Umbilical cord (tissue), 2 donors: ENCODE results near the gene HAUS3. TPM values are rescaled to one million over a fixed set of nuclear protein-coding genes. Genes with fewer than 3 reads are reported as not detected.

ENCODE experiments used
- DNase-seq: peaks from one replicate; pipeline ENCODE4 v3.0.0-alpha.2; 2015; ENCODE audit warnings: low spot score
- total RNA-seq: library from RNA; depleted of rRNA; stranded (reverse); fragments of >200 nt; gene quantifications from one replicate; pipeline ENCODE4 v1.2.3, GENCODE V29; 2014; ENCODE audit warnings: low replicate concordance; ENCODE audit not compliant: insufficient read depth

The HAUS3 gene
- total RNA-seq, 1 donor from 2014 or later: 17.1 TPM

GRCh38 chr4:2263926-2264321 is 22.0 kb upstream of the HAUS3 start:
- DNase-seq: no peak

- no peak for DNase-seq
These were observed 21.0 kb upstream of the HAUS3 start for GRCh38 chr4:2262944-2263250.

- peak; percentile 100 for DNase-seq
These were observed 20.4 kb upstream of the HAUS3 start for GRCh38 chr4:2262145-2262943.

GRCh38 chr4:2261853-2262144 is 19.9 kb upstream of the HAUS3 start, which contains the start of gene MXD4:
TSS of gene MXD4 (minus strand) at chr4:2262109. CDS start at chr4:2261980, 129 bp downstream.
- DNase-seq: no peak

DNA sequence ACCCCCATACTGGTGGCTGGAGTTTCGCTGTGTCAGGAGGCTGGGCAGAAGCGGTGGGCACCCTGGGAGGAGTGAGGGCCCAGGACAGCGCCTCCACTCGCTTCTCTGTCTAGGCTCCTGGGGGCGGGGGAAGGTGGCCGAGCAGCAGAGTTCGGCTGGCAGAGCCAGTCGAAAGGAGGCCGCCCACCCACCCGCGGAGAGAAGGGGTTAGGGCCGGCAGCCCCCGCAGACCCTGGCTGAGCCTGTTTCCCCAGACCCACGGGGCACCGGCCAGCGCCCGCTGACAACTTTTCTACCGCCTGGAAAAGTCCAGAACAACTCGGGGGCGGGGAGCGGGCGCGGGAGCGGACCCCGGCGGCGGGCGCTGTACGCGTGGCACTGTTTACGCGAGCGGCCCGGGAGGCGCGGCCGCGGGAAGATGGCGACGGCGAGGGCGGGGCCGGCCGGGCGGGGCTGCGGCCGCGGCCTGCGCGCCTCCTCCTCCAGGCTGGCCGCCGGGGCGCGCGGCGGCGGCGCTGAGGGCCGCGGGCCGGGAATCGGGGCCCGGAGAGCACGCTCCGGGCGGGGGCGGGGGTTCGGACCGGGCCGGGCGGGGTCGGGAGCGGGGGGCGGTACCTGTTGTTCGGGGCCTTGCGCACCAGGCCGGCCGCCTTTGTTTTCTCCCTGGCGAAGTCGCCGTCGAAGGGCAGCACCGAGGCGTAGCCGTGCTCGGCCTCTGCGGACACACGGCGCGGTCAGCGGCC is 19.4 kb upstream of the HAUS3 start:
- DNase-seq: peak; percentile 56

GRCh38 chr4:2260344-2261109 is 18.6 kb upstream of the HAUS3 start:
- no peak for DNase-seq

GRCh38 chr4:2259541-2260343 is 17.8 kb upstream of the HAUS3 start:
- DNase-seq: no peak

DNA sequence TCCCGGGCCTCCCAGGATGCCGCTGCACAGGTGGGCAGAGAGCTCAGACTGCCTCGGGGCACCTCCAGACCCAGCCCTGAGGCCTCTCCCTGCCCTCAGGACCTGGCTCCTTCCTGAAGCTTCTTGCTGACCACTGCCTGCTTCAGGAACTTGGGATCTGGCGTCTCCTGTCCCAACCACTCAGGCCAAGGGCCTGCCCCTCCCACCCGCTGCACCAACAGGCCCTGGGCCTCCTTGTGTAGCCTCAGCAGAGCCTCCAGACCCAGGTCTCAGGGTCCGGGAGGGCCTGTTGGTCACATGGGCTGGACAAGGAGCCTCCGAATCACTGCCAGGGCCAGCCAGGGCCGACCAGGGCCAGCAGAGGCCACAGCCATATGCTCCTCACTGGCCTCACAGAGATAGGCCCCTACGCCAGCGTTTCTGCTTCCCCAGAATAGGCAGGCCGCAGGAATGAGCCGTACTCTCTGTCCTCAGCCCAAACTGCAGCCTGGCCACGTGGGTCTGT is 17.2 kb upstream of the HAUS3 start:
- no peak for DNase-seq

GRCh38 chr4:2258091-2259035 is 16.4 kb upstream of the HAUS3 start:
- DNase-seq: no peak

GRCh38 chr4:2257361-2258081 is 15.6 kb upstream of the HAUS3 start:
- DNase-seq: no peak

- no peak for DNase-seq
These were observed 14.9 kb upstream of the HAUS3 start for GRCh38 chr4:2256781-2257191.

- DNase-seq: no peak
These were observed 14.3 kb upstream of the HAUS3 start for GRCh38 chr4:2256156-2256731.

- no peak for DNase-seq
These were observed 13.7 kb upstream of the HAUS3 start for GRCh38 chr4:2255501-2256155.

GRCh38 chr4:2254665-2255500 is 13.0 kb upstream of the HAUS3 start:
- DNase-seq: no peak

- DNase-seq: no peak
These were observed 11.5 kb upstream of the HAUS3 start for GRCh38 chr4:2253160-2254084.

DNA sequence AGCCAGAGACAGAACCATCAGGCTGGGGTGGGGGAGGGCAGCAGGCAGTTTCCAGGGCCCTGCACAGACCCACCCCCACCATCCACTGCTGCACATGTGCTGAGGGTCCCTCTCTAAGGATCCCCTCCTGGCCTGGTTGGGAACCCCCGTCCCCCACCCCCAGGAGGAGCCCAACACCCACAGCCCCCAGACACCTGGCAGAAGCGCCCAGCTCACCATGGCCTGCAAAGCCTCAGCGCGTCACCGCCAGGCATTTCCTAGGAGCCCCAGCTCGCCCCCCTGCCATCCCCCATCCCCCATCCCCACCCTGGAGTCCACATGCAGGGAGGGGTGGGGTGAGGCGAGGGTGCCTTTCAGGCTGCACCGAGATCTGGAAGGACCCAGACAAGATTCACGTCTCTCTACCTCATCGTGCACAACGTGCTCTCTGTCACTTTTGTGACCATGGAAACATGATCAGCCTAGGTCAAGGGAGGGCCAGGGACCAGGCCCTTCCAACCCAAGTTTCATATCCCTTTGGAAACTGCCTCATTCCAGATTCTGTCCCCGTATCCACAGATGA is 10.7 kb upstream of the HAUS3 start:
- DNase-seq: no peak
